SK-N-SH treated with all-trans-retinoic acid at 6 μM for 48 hours (cell line): ENCODE measurements around the gene CCDC120.

Experiments
- ZFP3 ChIP-seq: fragments of 250-450 bp; sonication (Bioruptor Pico); IDR thresholded peaks from 2 replicates; pipeline ENCODE4 v1.5.0; 2020; ENCODE audit warnings: mild to moderate bottlenecking, moderate library complexity
- ZFP30 ChIP-seq: fragments of 450-650 bp; formaldehyde crosslinking; IDR thresholded peaks from 2 replicates; pipeline ENCODE4 v1.5.0; 2022; ENCODE audit warnings: mild to moderate bottlenecking, moderate library complexity

DNA sequence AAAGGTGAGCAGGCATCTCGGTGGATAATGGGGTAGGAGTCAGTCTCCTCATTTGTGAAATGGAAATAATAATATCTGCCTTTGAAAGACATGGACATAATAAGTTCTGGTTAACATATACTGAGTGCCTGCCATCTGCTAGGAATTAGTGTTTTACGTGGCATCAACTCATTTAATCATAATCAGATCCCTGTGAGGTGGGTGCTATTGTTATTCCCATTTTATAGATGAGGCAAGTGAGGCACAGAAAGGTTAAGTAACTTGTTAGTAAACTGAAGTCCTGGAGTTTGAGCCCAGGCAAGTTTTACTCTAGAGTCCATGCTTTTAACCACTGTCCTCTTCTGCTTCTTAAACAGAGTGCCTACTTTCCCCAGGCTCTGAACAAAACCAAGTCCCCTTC lies 7.5 kb downstream of the CCDC120 start:
- TF ChIP-seq ZFP30 (CRISPR knock-in tag), result no peak
- TF ChIP-seq ZFP3 (CRISPR knock-in tag), result no peak
